Stimulated activated naive CD8-positive, alpha-beta T cell treated with anti-CD3 and anti-CD28 coated beads, Interleukin-15, Interleukin-2, amounts not matched to agents 100 U/mL and 50 U/mL, for 24 hours (primary cell): ENCODE results near the gene CENPT.
"Not testable (repeated sequence)": the region's sequence is repeated elsewhere in the genome, so short reads cannot be mapped to it uniquely, and the experiment has no call there.

Source experiments
- ATAC-seq: fragments of 150-1000 bp; cut with Tn5 transposase; one replicate; pipeline ENCODE4 v1.10.0; 2021
- DNase-seq: peaks from one replicate; pipeline ENCODE4 v3.0.0; 2021

The CENPT gene

DNA sequence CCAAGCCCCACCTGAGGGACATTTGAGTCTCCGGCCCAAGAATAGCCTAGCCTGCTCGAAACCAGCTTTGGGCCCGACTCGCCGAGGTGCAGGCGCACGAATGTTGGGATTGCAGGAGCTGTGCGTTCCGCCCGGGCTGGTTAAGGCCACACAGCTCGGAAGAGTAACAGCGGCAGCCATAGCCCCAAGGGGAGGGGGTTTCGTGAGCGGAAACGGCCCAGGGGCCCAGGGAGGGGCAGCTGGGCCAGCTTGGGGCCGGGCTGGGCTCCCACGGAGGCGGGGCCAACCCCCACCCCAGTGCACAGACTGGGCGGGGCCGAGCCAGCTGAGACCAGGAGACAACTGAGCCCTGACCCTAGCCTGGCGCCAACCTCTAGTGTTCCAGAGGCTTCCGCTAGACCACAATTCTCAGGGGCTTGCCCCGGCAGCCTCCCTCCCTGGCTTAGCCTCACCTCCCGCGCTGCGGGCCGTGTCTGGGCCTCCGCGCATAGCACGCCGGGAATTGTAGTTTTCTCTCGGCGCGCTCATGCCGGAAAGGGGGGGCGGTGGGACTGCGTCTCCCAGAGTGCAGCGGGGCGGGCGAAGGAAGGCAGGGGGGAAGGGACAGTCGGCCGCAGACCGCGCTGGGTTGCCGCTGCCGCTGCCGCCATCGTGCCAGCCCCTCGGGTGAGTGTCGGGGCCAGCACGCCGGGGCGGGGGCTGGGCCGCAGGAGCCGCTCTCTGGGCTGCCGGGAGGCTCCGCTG lies 1.0 kb downstream of the CENPT start, which contains the start of gene NUTF2:
TSS of gene NUTF2 (plus strand) at position 614 of the 744 bp plus-strand sequence. CDS start 18,198 bp downstream, outside the sequence.
- ATAC-seq (peak; percentile 77), DNase-seq (peak; percentile 97)

DNA sequence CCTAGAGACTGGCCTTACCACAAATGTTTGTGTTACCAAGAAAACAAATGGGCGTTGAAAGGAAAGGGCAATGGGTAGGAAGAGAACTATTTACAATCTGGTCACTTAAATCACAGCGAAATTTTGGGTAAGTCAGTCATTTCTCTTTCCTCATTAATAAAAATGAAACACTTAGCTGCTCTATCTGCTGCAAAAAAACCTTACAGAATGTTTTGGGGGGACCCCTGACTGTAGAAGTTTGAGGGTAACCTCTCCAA lies 1.5 kb downstream of the CENPT start:
- no peak for ATAC-seq

DNA sequence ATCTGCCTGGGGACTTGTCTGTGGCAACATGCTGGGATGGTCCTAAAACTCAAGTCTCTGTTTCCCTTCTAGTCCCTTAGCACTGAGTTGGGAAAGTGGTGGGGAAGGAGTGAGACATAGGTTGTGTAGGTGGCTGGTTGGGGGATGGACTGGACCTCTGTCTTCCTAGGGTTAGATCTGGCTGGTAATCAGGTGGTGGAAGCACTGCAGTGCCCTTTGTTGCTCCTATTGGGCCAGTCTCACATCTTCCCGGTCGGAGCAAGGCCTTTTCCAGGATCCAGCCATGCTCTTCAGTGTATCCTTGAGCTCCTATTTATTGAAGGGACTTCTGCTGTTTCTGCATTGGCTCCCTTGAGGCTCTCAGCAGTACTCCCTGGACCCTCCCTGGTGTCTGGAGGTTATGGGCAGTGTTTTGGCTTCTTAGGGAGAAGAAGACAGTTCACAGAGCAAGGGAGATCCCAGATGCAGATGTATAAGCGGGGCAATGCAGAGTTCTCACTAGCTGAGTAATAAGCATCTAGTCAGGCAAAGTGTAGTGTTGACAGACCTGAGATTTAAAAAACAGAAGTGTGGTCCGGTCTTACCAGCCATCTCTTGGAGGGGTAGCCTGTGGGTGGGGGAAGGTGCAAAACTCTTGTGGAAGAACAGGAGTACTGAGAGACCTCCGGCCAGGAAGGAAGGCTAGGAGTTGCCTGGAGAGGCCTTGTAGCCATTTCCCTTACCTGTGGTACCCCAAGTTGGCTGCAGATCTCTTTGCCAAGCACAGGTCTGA lies 2.0 kb downstream of the CENPT start:
- DNase-seq = no peak
- ATAC-seq = no peak

More for the DNA sequence above, 1.5 kb downstream of the CENPT start:
- DNase-seq = no peak

DNA sequence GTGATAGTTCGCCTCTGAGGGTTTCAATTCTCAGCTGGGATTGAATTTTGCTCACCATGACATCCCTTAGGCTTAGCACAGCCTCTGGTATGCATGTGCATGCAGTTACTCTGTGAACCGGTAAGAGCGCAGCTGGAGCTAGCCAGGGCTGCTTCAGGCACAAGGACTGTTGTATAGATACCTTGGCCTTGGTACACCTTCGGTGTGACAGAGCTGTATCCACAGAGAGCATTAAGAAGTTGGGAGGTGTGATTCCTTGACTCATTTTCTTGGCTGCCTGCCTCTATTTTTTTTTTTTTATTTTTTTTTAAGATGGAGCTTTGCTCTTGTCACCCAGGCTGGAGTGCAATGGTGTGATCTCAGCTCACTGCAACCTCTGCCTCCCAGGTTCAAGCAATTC lies 3.0 kb downstream of the CENPT start:
- DNase-seq = no peak
- ATAC-seq = no peak

DNA sequence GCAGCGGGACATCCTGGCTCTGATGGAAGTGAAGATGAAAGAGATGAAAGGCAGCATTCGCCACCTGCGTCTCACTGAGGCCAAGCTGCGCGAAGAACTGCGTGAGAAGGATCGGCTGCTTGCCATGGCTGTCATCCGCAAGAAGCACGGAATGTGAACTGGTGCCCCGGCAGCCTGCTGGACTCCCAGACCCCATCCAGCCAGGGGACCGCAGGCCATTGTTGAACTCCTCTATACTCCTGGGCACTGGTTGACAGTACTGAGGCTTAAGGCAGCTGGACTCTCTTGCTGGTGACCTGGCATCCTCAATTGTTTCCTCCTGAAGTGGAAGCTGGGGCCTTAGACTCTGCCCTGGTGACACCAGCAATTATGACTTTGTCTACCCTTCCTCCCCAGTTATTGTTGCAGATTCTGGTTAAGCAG lies 4.1 kb downstream of the CENPT start:
- ATAC-seq (no peak), DNase-seq (no peak)

DNA sequence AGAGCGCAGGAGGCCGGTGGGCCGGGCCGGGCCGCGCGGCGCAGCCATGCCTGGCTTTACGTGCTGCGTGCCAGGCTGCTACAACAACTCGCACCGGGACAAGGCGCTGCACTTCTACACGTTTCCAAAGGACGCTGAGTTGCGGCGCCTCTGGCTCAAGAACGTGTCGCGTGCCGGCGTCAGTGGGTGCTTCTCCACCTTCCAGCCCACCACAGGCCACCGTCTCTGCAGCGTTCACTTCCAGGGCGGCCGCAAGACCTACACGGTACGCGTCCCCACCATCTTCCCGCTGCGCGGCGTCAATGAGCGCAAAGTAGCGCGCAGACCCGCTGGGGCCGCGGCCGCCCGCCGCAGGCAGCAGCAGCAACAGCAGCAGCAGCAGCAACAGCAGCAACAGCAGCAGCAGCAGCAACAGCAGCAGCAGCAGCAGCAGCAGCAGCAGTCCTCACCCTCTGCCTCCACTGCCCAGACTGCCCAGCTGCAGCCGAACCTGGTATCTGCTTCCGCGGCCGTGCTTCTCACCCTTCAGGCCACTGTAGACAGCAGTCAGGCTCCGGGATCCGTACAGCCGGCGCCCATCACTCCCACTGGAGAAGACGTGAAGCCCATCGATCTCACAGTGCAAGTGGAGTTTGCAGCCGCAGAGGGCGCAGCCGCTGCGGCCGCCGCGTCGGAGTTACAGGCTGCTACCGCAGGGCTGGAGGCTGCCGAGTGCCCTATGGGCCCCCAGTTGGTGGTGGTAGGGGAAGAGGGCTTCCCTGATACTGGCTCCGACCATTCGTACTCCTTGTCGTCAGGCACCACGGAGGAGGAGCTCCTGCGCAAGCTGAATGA lies 4.8 kb downstream of the CENPT start:
- ATAC-seq (peak; percentile 20), DNase-seq (peak; percentile 65)

DNA sequence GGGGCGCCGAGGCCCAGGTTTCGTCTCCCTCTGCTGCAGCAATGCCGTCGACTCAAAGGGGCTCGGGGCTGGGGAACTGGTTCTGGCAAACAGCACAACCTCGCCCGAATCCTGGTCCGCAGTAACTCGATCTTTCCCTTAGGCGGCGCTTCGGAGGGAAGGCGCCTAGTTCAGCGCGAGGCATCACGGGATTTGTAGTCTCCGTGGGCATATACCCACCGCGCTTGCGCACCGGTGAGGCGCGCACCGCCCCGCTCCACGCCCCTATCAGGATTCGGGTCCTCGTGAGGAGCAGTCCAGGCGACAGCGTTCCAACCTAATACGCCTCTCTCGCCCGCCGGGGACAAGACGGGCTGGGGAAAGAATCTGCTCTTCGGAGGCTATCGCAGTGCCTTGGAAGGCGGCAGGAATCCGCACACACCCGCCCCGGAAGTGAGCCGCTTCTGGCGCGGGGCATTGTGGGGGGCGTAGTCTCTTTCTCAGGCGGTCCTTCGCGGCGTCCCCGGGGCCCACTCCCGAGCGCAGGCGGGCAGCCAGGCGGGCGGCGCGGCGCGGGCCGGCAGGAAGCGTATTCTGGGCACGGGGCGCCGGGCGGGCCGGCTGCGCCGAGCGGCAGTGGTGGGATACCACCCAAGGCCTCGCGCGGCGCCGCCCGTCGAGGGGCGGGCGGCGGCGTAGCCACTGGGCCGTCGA lies 5.5 kb downstream of the CENPT start, which contains the start of gene THAP11:
TSS of gene THAP11 (plus strand) at position 505 of the 693 bp plus-strand sequence. CDS start 235 bp downstream, outside the sequence.
- DNase-seq (peak; percentile 95), ATAC-seq (peak; percentile 59)

DNA sequence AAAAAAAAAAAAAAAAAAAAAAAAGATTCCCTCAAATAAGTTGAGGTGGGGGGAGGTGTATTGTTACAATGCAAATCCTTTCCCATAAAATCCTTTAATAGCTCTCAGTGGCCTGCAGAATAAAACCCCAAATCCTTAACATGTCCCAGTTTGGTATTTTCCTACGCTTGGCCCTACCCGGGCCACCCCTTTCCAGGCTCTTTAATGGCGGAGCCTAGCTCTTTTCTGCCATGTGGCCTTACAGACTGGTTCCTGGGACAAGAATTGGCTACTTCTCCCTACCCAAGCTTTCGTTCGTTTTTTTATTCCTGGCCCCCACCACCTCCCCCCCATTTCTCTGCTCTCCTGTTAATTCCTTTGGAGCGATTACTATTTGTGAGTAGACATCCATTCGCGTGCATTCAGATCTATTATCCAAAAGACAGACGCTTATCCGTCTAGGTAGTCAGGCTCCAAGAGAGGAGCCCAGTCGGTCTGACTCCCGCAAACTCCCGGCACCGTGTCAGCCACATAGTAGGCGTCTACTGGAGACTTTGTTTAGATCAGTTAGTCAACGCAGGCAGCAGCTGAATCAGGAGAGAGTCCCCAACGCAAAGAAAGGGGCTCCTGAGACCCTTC lies 6.2 kb downstream of the CENPT start:
- ATAC-seq (no peak), DNase-seq (no peak)

DNA sequence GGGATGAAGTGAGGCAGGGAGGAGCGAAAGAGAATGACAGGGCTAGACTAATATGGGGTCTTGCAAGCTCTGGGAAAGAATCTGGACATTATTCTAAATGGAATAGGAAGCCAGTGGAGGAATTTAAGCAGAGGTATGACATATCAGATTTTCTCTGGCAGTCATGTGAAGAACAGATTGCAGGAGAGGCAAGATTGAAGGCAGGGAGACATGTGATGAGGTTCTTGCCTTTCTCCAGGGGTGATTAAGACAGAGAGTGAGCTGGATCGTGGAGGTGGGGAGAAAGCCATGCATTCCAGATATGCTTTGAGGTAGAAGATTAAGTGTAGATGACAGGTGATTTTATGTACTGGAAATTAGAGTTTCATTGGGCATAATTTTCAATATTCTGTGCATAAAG lies 9.7 kb downstream of the CENPT start:
- no peak for ATAC-seq
- DNase-seq = no peak

DNA sequence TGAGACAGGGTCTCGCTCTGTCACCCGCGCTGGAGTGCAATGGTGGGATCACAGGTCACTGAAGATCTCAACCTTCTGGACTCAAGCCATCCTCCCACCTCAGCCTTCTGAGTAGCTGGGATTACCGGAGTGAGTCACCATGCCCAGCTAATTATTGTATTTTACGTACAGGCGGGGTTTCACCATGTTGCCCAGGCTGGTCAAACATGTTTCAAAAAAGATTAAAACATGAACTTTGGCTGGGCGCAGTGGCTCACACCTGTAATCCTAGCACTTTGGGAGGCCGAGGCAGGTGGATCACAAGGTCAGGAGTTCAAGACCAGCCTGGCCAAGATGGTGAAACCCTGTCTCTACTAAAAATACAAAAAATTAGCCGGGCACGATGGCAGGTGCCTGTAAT lies 10.3 kb downstream of the CENPT start:
- not testable (repeated sequence) for DNase-seq, ATAC-seq

DNA sequence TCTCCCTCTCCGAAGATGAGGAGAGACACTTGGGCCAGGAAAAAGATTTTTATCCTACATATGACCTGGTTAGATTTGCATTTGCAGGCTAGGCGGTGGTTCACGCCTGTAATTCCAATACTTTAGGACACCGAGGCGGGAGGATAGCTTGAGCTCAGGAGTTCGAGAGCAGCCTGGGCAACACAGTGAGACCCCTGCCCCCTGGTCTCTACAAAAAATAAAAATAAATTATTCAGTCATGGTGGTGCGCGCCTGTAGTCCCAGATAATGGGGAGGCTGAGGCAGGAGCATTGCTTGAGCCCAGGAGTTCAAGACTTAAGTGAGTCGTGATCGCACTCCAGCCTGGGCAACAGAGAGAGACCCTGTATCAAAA lies 13.3 kb downstream of the CENPT start:
- DNase-seq (no peak), ATAC-seq (no peak)

DNA sequence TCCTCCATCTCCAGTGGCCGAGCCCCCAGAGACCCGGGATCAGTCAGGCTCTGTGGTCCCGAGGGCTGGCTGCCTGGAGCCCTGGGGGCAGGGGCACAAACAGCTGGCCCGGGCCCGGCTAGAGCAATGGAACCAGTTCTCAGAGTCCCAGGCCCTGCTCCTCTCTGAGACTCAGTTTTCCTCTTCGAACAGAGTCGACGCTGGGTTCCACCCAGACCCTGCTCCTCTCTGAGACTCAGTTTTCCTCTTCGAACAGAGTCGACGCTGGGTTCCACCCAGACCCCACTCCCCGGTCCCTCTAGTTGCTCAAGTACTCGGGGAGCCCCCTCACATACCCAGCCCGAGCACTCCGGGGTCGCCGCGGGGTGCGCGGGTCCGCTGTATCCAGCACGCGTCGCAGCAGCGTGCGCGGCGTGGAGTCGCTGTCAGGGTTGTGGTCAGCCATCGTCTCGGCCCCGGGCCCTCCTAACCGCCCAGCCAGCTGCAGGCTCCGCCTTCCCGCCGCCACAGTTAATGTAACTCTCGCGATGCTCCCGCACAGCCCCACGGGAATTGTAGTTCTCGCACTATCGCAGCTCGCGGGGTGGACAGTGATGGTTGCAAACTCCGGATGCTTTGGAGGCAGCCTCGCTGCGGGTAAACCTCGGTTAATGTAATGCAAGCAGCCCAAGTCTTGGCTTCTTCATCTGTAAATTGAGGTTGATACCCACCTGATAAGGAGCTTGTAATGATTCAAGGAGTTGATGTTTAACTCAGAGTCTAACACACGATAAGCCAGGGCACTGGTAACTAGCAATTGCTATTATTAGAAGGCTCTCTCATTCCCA lies 13.9 kb downstream of the CENPT start:
- DNase-seq (peak; percentile 95), ATAC-seq (peak; percentile 100)

DNA sequence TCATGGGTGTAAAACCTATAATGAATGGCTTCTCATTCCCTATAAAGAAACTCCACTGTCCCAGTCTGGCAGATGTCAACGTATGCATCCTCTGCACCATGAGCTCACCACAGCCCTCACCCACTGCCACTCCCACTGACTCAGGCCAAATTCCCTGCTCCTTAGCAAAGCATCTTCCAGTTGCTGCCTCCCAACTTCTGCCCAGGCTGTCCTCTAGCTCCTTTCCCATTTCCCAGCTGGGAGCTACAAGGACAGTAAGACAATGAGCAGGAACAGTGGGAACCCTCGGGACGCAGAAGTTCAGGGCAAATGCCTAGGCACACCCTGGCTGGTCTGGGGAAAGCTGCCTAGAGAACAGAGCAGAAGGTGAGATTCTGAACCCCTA lies 14.5 kb downstream of the CENPT start:
- ATAC-seq = no peak
- peak; percentile 10 for DNase-seq

DNA sequence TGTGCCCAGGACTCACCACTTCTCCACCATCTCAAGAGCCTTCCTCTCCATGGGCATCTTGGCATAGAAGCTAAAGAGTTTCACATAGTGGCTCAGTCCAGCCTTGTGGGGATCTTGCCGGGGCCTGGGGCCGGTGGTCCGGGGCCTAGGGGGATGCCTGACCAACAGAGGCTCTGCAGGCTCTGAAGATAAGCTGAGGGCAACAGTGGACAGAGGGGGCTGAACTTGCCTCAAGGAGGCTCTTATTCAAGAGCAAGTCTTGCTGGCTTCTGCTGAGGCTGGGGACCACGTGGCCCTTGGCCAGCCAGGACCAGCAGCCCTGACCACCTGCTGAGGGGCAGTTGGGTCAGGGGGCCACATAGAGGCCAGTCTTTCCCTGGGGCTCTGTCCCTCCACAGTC lies 18.8 kb downstream of the CENPT start:
- ATAC-seq (no peak), DNase-seq (no peak)

DNA sequence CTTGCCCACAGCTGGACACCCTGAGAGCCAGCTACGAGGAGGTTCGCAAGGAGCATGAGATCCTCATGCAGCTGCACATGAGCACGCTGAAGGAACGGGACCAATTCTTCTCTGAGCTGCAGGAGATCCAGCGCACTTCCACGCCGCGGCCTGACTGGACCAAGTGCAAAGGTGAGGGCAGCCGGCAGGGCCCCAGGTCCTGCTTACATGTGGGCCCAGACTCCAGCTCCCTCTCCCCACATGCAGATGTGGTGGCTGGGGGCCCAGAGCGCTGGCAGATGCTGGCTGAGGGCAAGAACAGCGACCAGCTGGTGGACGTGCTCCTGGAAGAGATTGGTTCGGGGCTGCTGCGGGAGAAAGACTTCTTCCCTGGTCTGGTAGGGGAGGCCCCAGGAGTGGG lies 21.6 kb downstream of the CENPT start:
- DNase-seq (no peak), ATAC-seq (no peak)

DNA sequence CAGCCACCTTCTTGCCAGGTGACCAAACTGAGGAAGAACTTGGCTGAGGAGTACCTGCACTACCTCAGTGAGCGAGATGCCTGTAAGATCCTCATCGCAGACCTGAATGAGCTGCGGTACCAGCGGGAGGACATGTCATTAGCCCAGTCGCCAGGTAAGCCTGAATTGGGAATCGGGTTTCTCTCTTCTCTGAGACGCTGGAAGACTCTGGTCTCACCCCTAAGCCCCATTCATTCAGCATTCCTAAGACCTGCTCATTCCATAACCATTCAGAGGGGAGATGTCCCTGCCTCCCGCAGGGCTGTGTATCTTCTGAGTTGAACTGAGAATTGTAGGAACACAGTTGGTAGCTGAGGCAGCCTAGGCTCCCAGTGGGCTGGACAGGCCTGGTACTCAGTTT lies 22.4 kb downstream of the CENPT start:
- ATAC-seq (no peak), DNase-seq (no peak)

DNA sequence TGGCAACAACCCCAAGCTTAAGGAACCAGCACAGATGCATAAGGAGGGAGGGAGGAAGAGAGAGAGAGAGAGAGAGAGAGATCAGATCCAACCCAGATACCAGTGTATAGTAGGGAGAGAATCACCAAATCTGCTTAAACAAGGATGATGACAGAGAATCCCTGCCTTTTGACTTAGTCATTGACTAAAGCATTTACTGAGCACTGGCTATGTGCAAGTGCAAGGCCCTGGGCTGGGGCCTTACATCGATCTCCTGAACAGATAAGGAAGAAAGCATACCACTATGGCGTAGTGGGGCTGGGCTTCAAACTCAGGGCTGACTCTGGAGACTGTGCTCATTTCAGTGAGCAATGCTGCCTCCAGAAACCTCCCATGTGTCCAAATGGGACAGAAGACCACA lies 25.0 kb downstream of the CENPT start:
- DNase-seq (no peak), ATAC-seq (no peak)

DNA sequence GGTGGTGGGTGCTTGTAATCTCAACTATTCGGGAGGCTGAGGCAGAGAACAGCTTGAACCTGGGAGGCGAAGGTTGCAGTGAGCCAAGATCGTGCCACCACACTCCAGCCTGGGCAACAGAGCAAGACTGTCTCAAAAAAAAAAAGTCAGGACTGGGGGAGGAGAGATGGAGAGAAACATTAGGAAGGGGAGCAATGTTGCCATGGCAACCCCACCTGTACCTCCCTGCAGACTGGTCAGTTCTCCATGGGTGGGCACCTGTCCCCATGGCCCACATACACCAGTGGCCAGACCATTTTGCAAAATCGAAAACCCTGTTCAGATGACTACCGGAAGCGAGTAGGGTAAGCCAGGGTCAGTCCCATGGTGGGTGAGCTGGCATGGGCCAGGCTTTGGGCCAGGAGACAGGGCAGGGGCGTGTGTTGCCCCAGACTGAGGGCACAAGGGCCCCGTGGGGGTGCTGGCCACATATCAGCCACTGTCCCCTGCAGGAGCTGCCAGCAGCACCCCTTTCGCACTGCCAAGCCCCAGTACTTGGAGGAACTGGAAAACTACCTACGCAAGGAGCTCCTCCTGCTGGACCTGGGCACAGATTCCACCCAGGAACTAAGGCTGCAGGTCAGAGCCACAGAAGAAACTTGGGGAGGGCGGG lies 26.8 kb downstream of the CENPT start:
- no peak for DNase-seq
- ATAC-seq = no peak

DNA sequence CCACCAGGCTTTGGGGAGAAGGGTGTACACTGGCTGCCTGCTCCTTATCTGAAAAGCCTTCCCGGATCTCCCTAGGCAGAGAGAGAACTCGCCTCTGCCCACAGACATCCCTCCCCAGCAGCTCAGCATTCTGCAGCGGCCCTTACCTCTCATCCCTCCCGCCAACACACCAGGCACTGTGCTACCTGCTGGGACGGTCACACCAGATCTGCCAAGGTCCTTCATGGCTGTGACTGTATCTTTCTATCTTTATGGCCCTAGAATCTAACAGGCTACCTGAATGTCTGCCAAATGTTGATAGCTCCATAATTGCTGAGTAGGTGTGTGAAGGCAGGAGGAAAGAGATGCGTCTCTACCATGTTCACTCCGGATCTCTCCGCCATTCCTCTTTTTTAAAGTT lies 32.9 kb downstream of the CENPT start:
- no peak for DNase-seq

DNA sequence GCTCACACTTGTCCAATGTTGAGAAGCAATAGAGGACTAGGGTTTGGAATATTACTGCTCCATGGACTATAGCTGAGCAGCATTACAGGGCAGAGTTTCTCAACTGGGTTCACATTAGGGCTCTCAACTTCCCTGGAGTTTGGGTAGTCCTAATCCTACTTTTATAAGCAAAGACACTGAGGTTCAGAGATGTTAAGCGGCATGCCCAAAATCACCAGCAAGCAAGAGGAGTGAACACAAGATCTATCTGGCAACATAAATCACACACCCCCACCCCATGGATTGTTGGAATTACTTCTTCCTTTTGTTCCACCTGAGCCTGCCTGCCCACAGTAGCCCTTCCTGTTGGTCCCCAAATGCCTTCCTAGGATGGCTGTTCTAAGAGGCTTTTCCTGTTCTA lies 35.6 kb downstream of the CENPT start:
- ATAC-seq (no peak), DNase-seq (no peak)

More for the DNA sequence above, 32.9 kb downstream of the CENPT start:
- no peak for ATAC-seq
